MV-4-11 (cell line): ENCODE results near the gene PRDX1.
"Not testable (repeated sequence)": the region's sequence is repeated elsewhere in the genome, so short reads cannot be mapped to it uniquely, and the experiment has no call there.

Experiments
- DNase-seq: peaks from one replicate; lab custom pipeline; 2025; lab: John Stamatoyannopoulos, UW

PRDX1 gene

GRCh38 chr1:45503462-45504360 lies 18.0 kb downstream of the PRDX1 start:
- no peak for DNase-seq

- no peak for DNase-seq
Measured at GRCh38 chr1:45501505-45501859, 20.2 kb downstream of the PRDX1 start.

DNA sequence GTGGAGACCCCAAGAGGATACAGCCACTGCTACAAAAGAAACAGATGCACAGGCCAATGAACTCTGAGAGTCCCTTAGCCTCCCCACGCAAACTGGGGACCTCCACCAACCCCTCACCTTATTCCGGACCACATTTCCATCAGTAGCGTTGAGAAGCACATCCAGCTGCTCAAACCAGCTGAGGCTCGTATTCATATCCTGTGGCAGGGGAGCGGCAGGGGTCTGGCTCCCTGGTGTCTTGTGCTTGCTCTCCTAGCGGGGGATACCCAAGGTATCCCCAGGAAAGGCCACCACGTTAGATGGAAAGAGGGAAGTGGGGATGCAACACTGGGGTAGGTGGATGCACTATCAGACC lies 22.3 kb downstream of the PRDX1 start:
- no peak for DNase-seq

- DNase-seq = no peak
Measured at GRCh38 chr1:45498279-45498678, 23.4 kb downstream of the PRDX1 start.

GRCh38 chr1:45493116-45493697 lies 28.5 kb downstream of the PRDX1 start:
- DNase-seq = peak; percentile 53

DNA sequence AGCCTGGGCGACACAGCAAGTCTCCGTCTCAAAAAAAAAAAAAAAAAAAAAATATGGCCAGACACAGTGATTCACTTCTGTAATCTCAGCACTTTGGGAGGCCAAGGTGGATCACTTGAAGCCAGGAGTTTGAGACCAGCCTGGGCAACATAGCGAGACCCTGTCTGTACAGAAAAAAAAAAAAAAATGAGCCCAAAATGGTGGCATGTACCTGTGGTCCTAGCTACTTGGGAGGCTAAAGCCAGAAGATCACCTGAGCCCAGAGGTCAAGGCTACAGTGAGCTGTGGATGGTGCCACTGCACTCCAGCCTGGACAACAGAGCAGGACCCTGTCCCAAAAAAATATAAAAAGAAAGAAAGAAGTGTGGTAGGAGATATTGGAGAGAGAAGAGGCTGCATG lies 29.0 kb downstream of the PRDX1 start:
- no peak for DNase-seq

DNA sequence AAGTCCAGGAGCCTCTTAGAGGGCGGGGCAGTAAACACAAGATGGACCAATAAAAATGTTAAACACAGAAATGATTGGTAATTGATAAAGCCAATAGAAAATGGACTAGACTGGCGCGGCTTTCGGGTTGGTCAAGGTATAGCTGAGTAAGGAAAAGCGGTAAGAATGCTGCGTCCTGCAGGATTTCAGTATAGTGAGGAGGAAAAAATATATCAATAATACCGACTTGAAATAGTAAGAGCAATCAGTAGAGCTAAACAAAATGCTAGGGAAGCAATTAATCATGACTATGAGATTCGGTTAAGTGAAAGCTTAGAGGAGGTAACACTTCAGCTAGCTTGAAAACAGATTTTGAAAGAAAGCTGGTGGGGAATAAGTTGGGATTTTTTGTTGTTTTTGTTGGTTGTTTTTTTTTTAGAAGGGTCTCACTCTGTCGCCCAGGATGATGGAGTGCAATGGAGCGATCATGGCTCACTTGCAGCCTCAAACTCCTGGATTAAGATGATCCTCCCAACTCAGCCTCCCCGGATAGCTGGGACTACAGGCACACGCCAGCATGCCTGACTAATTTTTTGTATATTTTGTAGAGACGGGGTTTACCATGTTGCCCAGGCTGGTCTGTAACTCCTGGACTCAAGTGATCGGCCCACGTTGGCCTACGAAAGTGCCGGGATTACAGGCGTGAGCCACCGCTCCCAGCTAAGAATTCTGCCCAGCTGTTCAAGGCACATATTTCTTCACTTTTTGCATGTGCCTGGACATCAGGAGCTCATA lies 30.0 kb downstream of the PRDX1 start:
- no peak for DNase-seq

- peak; percentile 99 for DNase-seq
Measured at GRCh38 chr1:45490626-45491486, 30.8 kb downstream of the PRDX1 start, which contains the start of gene TESK2. TESK2 (minus strand) TSS chr1:45491163; CDS start chr1:45457785, 33,378 bp downstream.

DNA sequence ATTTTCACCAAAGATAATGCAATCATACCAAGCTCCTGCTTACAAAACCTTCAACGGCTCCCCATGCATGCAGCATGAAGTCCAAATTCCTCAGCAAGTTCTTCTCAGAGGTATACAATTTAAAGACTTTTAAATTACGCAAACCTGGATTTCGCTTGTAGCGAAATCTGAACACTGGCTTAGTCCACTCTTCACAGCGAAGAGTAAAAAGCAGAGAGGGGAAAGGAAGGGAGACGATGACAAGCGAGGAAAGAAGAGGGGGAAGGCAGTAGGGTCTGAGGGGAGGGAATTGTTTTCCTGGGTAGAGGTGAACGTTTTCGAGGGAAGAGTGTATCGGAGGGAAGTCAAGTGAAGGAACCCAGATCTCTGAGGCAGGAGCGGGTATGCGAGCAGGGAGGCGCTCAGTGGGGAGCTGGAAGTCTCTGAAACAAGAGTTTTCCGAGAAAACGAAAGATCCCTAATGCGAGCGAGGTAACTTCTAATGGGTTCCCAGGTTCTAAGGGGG lies 31.5 kb downstream of the PRDX1 start:
- DNase-seq = no peak

DNA sequence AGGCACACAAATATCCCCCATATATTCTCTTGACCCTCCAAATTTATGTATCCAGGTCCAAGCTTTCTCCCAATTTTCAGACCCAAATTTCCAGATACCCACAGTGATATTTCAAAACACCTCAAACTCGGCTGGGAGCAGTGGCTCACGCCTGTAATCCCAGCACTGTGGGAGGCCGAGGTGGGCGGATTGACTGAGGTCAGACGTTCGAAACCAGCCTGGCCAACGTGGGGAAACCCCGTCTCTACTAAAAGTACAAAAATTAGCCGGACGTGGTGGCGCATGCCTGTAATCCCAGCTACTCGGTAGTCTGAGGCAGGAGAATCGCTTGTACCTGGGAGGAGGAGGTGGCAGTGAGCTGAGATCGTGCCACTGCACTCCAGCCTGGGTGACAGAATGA lies 32.3 kb downstream of the PRDX1 start:
- DNase-seq = not testable (repeated sequence)

GRCh38 chr1:45488666-45489377 lies 32.9 kb downstream of the PRDX1 start:
- no peak for DNase-seq

- DNase-seq = no peak
Measured at GRCh38 chr1:45485949-45486348, 35.7 kb downstream of the PRDX1 start.

DNA sequence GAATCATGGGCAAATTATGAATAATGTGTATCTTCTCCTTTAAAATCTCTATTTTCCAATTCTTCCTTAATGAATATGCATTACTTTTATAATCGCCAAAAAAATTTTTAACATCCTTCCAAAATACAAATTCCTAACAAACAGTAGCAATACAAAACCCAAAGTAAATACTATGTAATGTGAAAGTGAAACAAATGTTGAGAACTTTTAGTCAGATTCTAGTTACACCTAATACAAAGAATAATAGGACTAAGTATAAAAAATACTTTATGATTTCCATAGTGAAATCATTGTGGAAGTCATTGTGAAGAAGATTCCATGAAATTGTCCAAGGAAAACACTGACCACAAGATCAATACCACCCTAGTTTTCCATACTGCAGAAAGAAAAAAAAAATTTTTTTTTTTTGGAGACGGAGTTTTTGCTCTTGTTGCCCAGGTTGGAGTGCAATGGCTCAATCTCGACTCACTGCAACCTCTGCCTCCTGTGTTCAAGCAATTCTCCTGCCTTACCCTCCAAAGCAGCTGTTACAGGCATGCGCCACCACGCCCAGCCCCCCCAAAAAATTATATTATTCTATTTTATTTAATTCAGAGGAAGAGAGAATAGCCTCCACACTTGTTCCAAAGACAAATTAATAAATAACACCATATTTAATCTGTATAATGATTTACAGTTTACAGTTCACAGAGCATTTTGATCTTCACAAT lies 42.5 kb downstream of the PRDX1 start:
- DNase-seq = no peak

GRCh38 chr1:45478121-45478814 lies 43.4 kb downstream of the PRDX1 start:
- DNase-seq = no peak

DNA sequence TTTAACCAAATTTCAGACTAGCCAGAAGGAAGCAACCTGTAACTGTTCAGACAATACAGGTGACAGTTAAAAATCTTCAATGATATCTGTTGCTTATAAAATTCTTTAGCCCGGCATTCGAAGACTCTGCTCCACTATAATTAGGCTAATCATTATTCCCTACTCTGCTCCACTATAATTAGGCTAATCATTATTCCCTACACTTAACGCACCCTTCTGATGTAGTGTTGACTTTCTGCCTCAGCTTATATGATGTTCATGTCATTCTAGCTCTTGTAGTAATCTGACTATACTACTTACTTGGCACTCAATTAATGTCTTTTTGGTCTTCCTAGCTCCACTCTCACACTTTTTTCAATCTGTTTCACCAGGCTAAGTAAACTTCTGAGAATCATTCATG lies 44.0 kb downstream of the PRDX1 start:
- no peak for DNase-seq

- not testable (repeated sequence) for DNase-seq
Measured at GRCh38 chr1:45474194-45474593, 47.5 kb downstream of the PRDX1 start.

GRCh38 chr1:45473302-45473701 lies 48.4 kb downstream of the PRDX1 start:
- no peak for DNase-seq

DNA sequence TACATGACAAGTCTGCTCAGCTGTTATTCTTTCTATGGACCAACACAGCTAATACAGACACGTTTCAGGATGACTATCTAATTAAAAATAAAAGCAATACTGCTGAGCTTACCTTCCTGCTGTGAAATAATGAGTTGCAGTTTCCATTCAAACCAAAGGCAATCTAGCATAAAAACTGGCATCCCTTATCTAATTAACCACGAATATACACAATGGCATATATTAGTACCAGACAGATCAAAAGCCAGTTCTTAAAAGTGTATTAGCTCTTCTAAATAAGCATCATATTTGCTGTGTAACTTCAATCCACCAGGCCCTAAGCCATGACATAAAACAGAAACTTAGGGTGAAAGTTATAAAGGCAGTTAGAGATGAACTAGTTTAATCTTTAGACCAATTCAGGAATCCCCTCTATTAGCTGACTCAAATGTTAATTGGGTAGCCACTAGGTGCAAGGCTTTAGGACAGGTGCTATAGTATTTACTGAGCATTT lies 51.3 kb downstream of the PRDX1 start:
- DNase-seq = no peak

GRCh38 chr1:45467353-45467752 lies 54.3 kb downstream of the PRDX1 start:
- not testable (repeated sequence) for DNase-seq

GRCh38 chr1:45465277-45465676 lies 56.4 kb downstream of the PRDX1 start:
- DNase-seq = no peak
